Lower leg skin (tissue), 3 donors: ENCODE data around the gene ARF4.

ENCODE experiments used
- POLR2A ChIP-seq, 2 donors: fragments of 450-650 bp; IDR thresholded peaks; one replicate each; pipeline ENCODE4 v1.6.1; 2016 to 2017; ENCODE audit warnings: antibody characterized with exemption in 2 of 2, mild to moderate bottlenecking in 1 of 2, moderate library complexity in 1 of 2
- TF ChIP-seq, protein P1 (sequence below), 3 donors: fragments of 450-650 bp; IDR thresholded peaks; one replicate each; pipeline ENCODE4 v1.5.1; 2016; ENCODE audit warnings: antibody characterized with exemption in 3 of 3, mild to moderate bottlenecking in 3 of 3, moderate library complexity in 2 of 3

DNA sequence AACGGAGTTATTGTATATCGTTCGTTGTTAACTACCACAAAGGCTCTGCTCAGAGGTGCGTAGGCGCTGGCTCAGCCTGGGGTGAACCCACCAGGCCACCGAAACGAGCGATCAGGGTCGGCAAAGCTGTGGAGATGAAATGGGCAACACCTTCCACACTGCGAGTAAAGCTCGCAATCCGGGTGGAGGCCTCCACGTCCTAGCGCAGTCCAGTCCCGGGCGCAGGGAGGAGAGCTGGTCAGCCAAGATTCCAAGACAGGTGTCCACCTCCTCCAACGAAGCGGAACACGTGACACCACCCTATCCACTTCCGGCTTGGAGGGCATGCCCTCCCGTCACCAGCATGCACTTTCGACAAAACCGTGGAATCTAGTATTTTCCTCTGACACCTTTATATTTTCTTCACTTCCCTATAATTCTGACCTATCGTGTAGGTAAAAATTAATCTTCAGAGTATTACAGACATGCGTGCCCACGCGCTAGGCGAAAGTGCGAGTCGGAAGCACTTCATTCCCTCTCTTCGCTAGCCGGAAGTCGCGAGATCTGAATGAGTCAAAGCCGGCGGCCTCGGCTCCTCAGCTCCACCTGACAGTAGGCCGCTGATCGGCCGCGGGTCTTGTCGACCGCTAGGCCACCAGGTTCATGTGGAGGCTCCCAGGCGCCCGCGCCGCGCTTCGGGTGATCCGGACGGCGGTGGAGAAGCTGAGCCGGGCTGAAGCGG, 41.2 kb downstream of the ARF4 start, which contains the start of gene PDE12:
- TF ChIP-seq, protein P1, sequence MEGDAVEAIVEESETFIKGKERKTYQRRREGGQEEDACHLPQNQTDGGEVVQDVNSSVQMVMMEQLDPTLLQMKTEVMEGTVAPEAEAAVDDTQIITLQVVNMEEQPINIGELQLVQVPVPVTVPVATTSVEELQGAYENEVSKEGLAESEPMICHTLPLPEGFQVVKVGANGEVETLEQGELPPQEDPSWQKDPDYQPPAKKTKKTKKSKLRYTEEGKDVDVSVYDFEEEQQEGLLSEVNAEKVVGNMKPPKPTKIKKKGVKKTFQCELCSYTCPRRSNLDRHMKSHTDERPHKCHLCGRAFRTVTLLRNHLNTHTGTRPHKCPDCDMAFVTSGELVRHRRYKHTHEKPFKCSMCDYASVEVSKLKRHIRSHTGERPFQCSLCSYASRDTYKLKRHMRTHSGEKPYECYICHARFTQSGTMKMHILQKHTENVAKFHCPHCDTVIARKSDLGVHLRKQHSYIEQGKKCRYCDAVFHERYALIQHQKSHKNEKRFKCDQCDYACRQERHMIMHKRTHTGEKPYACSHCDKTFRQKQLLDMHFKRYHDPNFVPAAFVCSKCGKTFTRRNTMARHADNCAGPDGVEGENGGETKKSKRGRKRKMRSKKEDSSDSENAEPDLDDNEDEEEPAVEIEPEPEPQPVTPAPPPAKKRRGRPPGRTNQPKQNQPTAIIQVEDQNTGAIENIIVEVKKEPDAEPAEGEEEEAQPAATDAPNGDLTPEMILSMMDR (IDR thresholded peaks at IDR 0.05): no peak
- TF ChIP-seq POLR2A (IDR thresholded peaks at IDR 0.05): peak in 1 of 2 donors; percentile 2
